HG02642 (cell line): ENCODE data around the gene VSIG10L.

Source experiments
- ATAC-seq: cut with Tn5 transposase; IDR thresholded peaks from one replicate; pipeline ENCODE4 v1.9.1; 2021; ENCODE audit warnings: mild to moderate bottlenecking; ENCODE audit not compliant: unreplicated experiment, poor library complexity

Gene VSIG10L

GRCh38 chr19:51365965-51366388 is 24.0 kb upstream of the VSIG10L start, which contains the start of gene ETFB:
Gene ETFB, minus strand, starts transcription at chr19:51366388. Its CDS starts 62 bp downstream, at chr19:51366326.
- no peak for ATAC-seq

GRCh38 chr19:51365211-51365964 is 23.4 kb upstream of the VSIG10L start:
- ATAC-seq, result no peak

- ATAC-seq, result no peak
Measured at GRCh38 chr19:51364200-51365106, 22.5 kb upstream of the VSIG10L start.

- ATAC-seq, result no peak
Measured at GRCh38 chr19:51361239-51361638, 19.3 kb upstream of the VSIG10L start.

GRCh38 chr19:51359294-51359693 is 17.4 kb upstream of the VSIG10L start:
- ATAC-seq, result no peak

GRCh38 chr19:51357952-51358351 is 16.0 kb upstream of the VSIG10L start:
- ATAC-seq, result no peak

GRCh38 chr19:51356159-51356801 is 14.3 kb upstream of the VSIG10L start:
- ATAC-seq, result no peak

GRCh38 chr19:51354742-51355148 is 12.8 kb upstream of the VSIG10L start:
- no peak for ATAC-seq

GRCh38 chr19:51354103-51354741 is 12.3 kb upstream of the VSIG10L start:
- ATAC-seq, result no peak

- ATAC-seq, result no peak
Measured at GRCh38 chr19:51352783-51353360, 10.9 kb upstream of the VSIG10L start.

- no peak for ATAC-seq
Measured at GRCh38 chr19:51351266-51351990, 9.5 kb upstream of the VSIG10L start.

GRCh38 chr19:51347209-51347928 is 5.4 kb upstream of the VSIG10L start:
- no peak for ATAC-seq

GRCh38 chr19:51346742-51347141 is 4.8 kb upstream of the VSIG10L start:
- no peak for ATAC-seq

GRCh38 chr19:51345076-51345620 is 3.2 kb upstream of the VSIG10L start:
- no peak for ATAC-seq

- no peak for ATAC-seq
Measured at GRCh38 chr19:51342631-51343569, 961 bp upstream of the VSIG10L start.

GRCh38 chr19:51341066-51341465 is 873 bp downstream of the VSIG10L start:
- no peak for ATAC-seq
